NCI-H1105 (cell line): Measurements from ENCODE around the gene SPAG5.
"Not testable (repeated sequence)": the region's sequence is repeated elsewhere in the genome, so short reads cannot be mapped to it uniquely, and the experiment has no call there.

Experiments used
- DNase-seq: peaks from one replicate; lab custom pipeline; 2025; lab: John Stamatoyannopoulos, UW

Gene SPAG5

DNA sequence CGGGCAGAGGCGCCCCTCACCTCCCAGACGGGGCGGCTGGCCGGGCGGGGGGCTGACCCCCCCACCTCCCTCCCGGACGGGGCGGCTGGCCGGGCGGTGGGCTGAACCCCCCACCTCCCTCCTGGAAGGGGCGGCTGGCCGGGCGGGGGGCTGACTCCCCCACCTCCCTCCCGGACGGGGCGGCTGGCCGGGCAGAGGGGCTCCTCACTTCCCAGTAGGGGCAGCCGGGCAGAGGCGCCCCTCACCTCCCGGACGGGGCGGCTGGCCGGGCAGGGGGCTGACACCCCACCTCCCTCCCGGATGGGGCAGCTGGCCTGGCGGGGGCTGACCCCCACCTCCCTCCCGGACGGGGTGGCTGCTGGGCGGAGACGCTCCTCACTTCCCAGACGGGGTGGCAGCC lies 5.2 kb upstream of the SPAG5 start:
- not testable (repeated sequence) for DNase-seq

- DNase-seq = peak; percentile 30
These were observed 723 bp upstream of the SPAG5 start for GRCh38 chr17:28599311-28600184.

- peak; percentile 43 for DNase-seq
These were observed 436 bp downstream of the SPAG5 start for GRCh38 chr17:28598389-28598788.

- peak; percentile 3 for DNase-seq
These were observed 1.0 kb downstream of the SPAG5 start for GRCh38 chr17:28597606-28598383.

DNA sequence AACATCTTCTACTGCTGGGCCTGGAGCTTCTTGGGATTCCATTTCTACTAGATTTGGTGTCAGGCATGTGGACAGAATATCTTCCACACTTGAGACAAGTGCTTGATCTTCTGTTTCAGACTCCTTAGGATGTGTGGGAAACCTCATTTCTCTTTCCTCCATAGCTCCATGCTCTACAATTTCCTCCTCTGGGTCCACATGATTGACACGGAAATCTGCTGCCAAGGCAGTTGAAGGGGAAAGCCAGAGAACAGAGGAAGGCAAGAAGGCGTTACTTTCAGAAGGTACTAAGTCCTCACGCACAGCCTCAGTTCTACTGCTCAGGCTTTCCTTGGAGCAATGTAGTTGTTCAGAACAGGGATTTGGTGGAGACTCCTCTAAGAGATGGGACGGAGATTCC lies 6.6 kb downstream of the SPAG5 start:
- DNase-seq = no peak

GRCh38 chr17:28585851-28586250 lies 13.0 kb downstream of the SPAG5 start:
- no peak for DNase-seq

GRCh38 chr17:28584434-28584833 lies 14.4 kb downstream of the SPAG5 start:
- no peak for DNase-seq

DNA sequence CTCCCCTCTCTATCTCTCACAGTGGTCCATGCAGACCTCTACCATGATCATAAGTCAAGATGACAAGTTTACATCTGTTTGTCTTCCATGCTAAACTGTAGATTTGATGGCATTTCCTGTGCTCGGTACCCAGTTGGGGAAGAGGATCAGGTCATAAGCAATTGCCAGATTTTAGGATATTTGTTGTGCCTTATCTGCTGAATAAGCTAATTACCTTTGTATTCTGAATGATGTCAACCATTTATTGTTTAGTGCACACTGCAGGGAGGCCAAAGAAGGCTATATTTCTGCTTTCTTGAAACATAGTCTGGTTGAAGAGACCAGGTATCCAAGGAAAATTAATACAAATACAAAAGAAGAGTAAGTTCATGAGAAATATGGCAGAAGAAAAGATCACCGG lies 16.3 kb downstream of the SPAG5 start:
- DNase-seq = no peak

DNA sequence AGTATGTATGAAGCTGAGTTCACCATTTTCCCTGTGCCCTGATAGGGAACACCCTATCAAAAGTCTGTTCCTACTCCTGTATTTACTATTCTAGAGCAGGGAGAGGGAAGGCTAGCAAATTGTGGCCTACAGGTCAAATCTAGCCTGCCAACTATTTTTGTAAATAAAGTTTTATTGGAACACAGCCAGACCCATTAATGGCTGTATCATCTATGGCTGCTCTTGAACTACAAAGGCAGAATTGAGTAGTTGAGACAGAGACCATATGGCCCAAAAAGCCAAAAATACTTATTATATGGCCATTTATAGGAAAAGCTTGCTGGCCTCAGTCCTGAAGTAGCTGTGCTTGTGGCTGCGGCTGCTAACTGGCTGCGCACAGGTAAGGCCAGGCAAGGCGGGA lies 17.9 kb downstream of the SPAG5 start:
- DNase-seq = no peak

GRCh38 chr17:28579526-28579925 lies 19.3 kb downstream of the SPAG5 start:
- DNase-seq = no peak

DNA sequence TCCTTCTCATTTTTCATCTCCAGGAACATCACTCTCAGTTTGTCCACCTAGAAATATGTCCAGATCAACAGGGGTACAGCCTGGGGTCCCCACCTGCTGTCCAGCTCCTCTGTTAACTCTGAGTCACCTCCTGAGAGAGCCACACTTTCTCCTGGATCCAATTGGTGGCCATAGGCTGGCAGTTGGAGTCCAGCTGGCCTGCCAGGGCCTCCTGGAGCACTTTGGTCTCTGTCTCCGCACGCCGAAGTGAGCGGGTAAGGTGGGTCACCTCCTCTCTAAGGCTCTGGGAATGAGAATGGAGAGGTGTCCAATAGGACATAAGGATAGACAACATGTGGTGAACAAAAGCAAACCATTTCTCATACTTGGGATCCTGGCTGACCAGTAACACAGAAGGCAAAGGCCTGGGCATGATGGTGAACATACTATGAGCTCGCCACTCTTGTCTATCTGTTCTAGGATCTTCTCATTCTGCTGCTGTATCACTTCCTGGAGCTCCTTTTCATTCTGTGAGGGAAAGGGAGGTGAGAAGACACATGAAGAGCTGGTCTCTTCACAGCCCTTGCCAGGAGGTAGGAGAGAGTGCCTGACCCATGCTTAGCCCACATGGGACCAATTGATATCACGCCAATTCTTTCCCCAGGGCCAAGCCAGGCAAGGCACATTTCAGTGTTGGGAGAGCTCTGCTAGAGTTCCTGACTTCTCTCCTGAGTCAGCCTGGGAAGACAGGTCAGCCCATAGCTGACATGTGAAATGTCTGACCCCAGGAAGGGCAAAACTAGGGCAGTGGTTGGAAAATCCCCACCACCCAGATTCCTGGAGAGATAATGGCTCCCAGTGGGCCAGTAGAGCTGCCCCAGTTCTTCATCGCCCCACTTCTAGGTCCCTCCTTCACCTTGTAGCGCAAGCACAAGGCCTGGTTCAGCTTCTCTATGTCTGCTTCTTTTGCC lies 20.3 kb downstream of the SPAG5 start:
- no peak for DNase-seq

DNA sequence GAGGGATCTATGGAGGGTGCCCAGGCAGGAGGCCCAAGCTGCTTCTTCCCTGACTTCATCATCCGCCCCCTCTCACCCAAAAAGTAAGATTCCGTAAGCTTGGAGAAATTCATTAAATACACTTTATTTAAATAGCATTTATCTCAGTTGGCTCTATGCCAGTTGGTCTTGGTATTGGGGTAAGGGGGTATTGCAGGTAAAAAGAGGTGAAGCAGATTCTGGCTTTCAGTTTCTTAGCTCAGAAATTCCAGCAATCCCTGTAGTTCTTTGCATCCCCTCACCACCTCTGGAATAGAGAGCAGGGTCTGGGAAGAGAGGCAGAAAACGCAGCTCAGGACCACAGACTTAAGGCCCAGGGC lies 21.4 kb downstream of the SPAG5 start:
- no peak for DNase-seq

DNA sequence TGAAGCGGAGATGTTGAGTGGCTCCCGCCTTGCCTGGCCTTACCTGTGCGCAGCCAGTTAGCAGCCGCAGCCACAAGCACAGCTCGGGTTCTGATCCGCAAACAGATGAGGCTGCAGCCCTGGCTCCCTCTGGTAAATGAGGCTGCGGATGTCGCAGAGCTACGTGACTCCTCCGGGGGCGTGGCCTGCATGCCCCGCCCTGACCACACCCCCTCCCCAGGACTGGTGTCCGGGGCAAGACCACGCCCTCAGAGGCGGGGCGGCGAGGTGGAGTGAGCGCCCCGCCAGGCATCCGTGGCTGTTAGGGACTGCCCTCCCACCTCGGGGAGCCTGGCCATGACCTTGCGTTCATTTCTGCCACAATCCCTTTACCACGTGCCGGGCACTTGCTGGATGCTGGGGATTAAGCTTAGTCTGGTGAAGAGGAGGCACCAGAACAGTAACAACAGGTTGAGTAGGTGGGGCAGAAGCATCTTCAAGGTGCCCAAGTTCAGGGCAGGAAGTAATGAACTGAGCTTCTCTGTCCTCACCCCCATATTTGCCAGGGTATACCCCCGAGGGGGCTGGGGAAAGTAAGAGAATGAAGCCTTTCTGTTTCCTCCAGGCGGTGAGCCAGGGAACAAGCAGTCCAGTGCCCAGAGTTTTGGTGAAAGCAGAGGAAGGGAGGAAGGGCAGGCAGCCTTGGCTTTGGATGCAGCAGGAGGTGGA lies 21.9 kb downstream of the SPAG5 start, which contains the start of gene ALDOC:
ALDOC (minus strand) TSS at position 138 of the 708 bp plus-strand sequence. CDS start 1,363 bp downstream, outside the sequence.
- peak; percentile 92 for DNase-seq

GRCh38 chr17:28576016-28576415 lies 22.8 kb downstream of the SPAG5 start:
- DNase-seq = not testable (repeated sequence)

GRCh38 chr17:28575126-28575795 lies 23.6 kb downstream of the SPAG5 start:
- DNase-seq = no peak

DNA sequence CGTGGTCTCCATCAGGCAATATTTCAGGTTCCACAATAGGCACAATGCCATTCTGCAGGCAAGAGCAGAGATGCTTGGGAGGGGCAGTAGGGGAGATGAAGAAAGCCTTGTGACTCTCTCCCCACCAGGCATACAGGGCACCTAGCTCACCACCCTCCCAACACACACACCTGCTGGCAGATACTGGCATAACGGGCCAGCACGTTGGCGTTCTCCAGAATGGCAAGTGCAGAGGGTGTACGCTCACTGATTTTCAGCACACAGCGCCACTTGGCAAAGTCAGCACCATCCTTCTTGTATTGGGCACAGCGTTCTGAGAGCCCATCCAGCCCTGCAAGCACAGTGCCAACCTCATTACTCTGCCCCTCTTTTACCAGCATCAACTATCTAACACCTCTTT lies 24.3 kb downstream of the SPAG5 start:
- DNase-seq = no peak

DNA sequence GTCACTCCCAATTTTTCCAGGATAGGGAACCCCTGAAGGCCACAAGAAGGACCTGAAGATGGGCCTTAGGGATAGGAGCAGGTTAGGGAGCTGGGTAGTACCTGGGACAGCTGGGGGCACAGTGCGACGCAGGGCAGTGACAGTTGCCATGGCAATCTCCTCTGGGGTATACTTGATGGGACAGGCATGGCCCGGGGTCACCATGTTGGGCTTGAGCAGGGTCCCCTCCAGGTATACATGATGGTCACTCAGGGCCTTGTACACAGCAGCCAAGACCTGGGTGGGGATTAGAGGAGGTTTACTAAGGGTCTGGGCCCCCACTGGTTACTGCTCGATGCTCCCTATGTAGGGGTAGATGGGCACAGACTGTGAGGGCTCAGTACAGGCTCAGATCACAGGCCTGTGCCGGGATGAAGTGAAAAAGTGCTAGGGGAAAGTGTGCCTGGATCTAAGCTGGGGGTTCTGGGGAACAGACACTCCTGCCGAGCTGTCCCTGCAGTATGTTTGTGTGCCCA lies 24.8 kb downstream of the SPAG5 start:
- no peak for DNase-seq

DNA sequence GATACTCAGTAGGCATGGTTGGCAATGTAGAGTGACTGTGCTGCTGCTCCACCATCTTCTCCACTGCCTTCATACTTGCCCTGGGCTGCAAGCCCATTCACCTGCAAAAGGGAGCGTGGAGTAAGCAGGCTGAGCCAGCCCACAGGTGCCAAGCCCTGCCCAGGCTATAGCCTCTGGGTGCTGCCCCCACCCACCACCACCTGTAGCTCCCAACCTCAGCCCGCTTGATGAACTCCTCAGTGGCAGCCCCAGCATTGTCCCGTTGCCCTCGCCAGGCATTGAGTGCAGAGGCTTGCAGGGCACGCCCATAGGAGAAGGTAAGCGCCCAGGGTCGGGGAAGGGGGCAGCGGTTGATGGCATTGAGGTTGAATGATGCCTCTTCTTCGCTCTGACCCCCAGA lies 25.3 kb downstream of the SPAG5 start:
- no peak for DNase-seq

DNA sequence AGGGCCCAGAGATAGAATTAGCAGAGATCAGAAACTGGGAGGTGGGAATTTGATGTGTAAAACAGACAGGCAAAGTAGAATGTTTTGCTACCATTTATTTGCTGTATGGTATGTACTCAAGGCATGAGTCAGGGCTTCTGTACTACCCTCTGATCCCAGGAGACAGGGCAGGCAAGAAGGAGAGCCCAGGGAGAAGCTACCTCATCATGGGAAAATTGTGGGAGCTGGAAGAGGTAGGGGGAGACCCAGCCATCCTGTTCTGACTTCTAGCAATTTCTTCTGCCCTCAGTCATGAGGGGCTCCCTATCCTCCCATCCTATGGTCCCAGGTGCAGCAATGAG lies 25.8 kb downstream of the SPAG5 start:
- no peak for DNase-seq

DNA sequence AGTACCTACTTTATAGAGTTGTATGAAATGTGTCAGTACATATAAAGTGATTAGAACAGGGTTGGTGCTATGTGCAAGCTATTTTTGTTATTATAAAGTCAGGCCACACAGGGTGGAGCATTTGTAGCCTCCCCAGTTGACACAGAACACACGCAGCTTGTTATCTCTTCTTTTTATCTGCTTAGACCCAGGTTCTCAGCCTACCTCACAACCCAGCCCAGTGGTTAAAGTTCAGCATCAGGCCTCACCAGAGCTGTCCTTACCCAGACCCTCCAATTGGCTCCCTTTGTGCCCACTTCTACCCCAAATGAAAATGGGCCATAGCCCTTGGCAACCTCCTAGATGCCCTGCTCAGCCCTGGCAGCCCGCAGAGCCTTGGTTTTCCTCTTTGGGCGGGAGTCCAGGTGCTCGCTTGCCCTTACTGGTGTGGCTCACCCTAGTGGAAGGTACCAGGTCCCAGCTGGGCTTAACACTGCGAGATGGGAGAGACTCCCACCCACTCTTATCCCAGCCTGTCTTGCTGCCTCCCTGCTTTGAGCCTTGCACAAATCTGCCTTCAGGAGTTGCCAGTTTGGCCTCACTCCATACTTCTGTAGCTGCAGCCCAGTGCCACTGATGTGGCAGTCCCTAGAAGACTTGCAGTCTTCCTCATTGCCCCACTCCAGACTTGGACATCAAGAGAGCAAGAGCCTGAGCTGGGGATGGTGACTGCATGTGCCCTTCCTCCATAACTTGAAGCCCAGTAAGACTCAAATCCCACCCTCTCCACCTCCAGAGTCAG lies 26.4 kb downstream of the SPAG5 start:
- DNase-seq = no peak
